SJSA1 (cell line): ENCODE results near the gene CLBA1. TPM values are rescaled to one million over a fixed set of nuclear protein-coding genes. Genes with fewer than 3 reads are reported as not detected.
A peak's percentile ranks its signal among the peaks of the same experiment; 100 is the strongest.

ENCODE experiments used
- DNase-seq, 2 experiments: peaks; one replicate each; pipeline ENCODE4 v3.0.0-alpha.2; 2015 to 2020; ENCODE audit warnings: low spot score in 2 of 2, low read depth in 1 of 2
- H3K27ac ChIP-seq: fragments of 250-450 bp; sonication (Bioruptor Pico); 2 replicates; pipeline ENCODE4 v1.5.1; 2020; ENCODE audit warnings: mild to moderate bottlenecking, moderate library complexity
- H3K27me3 ChIP-seq: fragments of 250-450 bp; sonication (Bioruptor Pico); replicated peaks from 2 replicates; pipeline ENCODE4 v1.5.1; 2020; ENCODE audit warnings: mild to moderate bottlenecking, moderate library complexity
- H3K36me3 ChIP-seq: fragments of 250-450 bp; sonication (Bioruptor Pico); 2 replicates; pipeline ENCODE4 v1.5.1; 2020; ENCODE audit warnings: mild to moderate bottlenecking
- H3K4me1 ChIP-seq: fragments of 250-450 bp; sonication (Bioruptor Pico); replicated peaks from 2 replicates; pipeline ENCODE4 v1.6.1; 2021; ENCODE audit warnings: mild to moderate bottlenecking
- H3K4me3 ChIP-seq: fragments of 250-450 bp; sonication (Bioruptor Pico); 2 replicates; pipeline ENCODE4 v1.5.1; 2020; ENCODE audit warnings: mild to moderate bottlenecking
- H3K9me3 ChIP-seq: fragments of 250-450 bp; sonication (Bioruptor Pico); replicated peaks from 2 replicates; pipeline ENCODE4 v1.5.1; 2020; ENCODE audit warnings: mild to moderate bottlenecking
- total RNA-seq: library from RNA; depleted of rRNA; stranded (reverse); fragments of >200 nt; shearing (Covaris generic); gene quantifications from 2 replicates; pipeline ENCODE4 v1.2.3, GENCODE V29; 2014

Gene CLBA1
- total RNA-seq, 1 experiment from 2014 or later: 3.6 TPM

- H3K4me1 ChIP-seq: peaks cover 9% of the 10 kb centered on the region
- no peaks in the 10 kb centered on the region for H3K9me3 ChIP-seq
- no peaks in the 10 kb centered on the region for H3K36me3 ChIP-seq
- no peaks in the 10 kb centered on the region for H3K27me3 ChIP-seq
- H3K4me3 ChIP-seq: peak overlapping the region; percentile 50; the same call in 1 of the 2 replicates
- H3K27ac ChIP-seq: no peak overlapping the region
- no peak for DNase-seq
These were observed 1.0 kb downstream of the CLBA1 start for GRCh38 chr14:104986487-104987164.

- no peaks in the 10 kb centered on the region for H3K27me3 ChIP-seq
- no peak for DNase-seq
- no peak overlapping the region for H3K4me3 ChIP-seq
- H3K36me3 ChIP-seq: no peaks in the 10 kb centered on the region; the same call in 1 of the 2 replicates
- peaks cover 9% of the 10 kb centered on the region for H3K4me1 ChIP-seq
- H3K27ac ChIP-seq: no peak overlapping the region
- no peaks in the 10 kb centered on the region for H3K9me3 ChIP-seq
These were observed 3.8 kb downstream of the CLBA1 start for GRCh38 chr14:104989236-104989950.

GRCh38 chr14:104989951-104990303 is 4.3 kb downstream of the CLBA1 start:
- H3K27ac ChIP-seq: no peak overlapping the region
- peaks cover 9% of the 10 kb centered on the region for H3K4me1 ChIP-seq
- H3K4me3 ChIP-seq: no peak overlapping the region
- no peaks in the 10 kb centered on the region for H3K9me3 ChIP-seq
- H3K27me3 ChIP-seq: no peaks in the 10 kb centered on the region
- no peak for DNase-seq
- no peaks in the 10 kb centered on the region; the same call in 1 of the 2 replicates for H3K36me3 ChIP-seq

- DNase-seq: no peak
- H3K4me3 ChIP-seq: no peak overlapping the region
- H3K36me3 ChIP-seq: peaks cover 4% of the 10 kb centered on the region
- H3K9me3 ChIP-seq: no peaks in the 10 kb centered on the region
- no peaks in the 10 kb centered on the region for H3K4me1 ChIP-seq
- H3K27ac ChIP-seq: no peak overlapping the region
- H3K27me3 ChIP-seq: no peaks in the 10 kb centered on the region
These were observed 6.3 kb downstream of the CLBA1 start for GRCh38 chr14:104991896-104992230.

GRCh38 chr14:104992501-104992900 is 6.9 kb downstream of the CLBA1 start:
- H3K27ac ChIP-seq: no peak overlapping the region
- no peak overlapping the region for H3K4me3 ChIP-seq
- no peaks in the 10 kb centered on the region for H3K4me1 ChIP-seq
- no peak for DNase-seq
- peaks cover 4% of the 10 kb centered on the region for H3K36me3 ChIP-seq
- no peaks in the 10 kb centered on the region for H3K27me3 ChIP-seq
- H3K9me3 ChIP-seq: no peaks in the 10 kb centered on the region

- Histone ChIP-seq H3K4me1 (no peaks in the 10 kb centered on the region), H3K36me3 (peaks cover 4% of the 10 kb centered on the region), H3K27ac (no peak overlapping the region), H3K27me3 (no peaks in the 10 kb centered on the region), H3K9me3 (no peaks in the 10 kb centered on the region), H3K4me3 (no peak overlapping the region)
- DNase-seq: no peak
These were observed 7.7 kb downstream of the CLBA1 start for GRCh38 chr14:104993306-104993705.

- Histone ChIP-seq H3K4me1 (no peaks in the 10 kb centered on the region), H3K27me3 (no peaks in the 10 kb centered on the region), H3K36me3 (peaks cover 8% of the 10 kb centered on the region), H3K4me3 (no peak overlapping the region), H3K9me3 (no peaks in the 10 kb centered on the region), H3K27ac (no peak overlapping the region)
- DNase-seq: no peak
These were observed 8.4 kb downstream of the CLBA1 start for GRCh38 chr14:104993808-104994591.

- no peak for DNase-seq
- Histone ChIP-seq H3K4me3 (no peak overlapping the region), H3K36me3 (peaks cover 10% of the 10 kb centered on the region), H3K4me1 (no peaks in the 10 kb centered on the region), H3K27me3 (no peaks in the 10 kb centered on the region), H3K27ac (no peak overlapping the region), H3K9me3 (no peaks in the 10 kb centered on the region)
These were observed 9.4 kb downstream of the CLBA1 start for GRCh38 chr14:104994978-104995377.

- Histone ChIP-seq H3K27me3 (no peaks in the 10 kb centered on the region), H3K9me3 (no peaks in the 10 kb centered on the region), H3K27ac (no peak overlapping the region), H3K4me3 (no peak overlapping the region), H3K36me3 (peaks cover 10% of the 10 kb centered on the region), H3K4me1 (no peaks in the 10 kb centered on the region)
- DNase-seq: no peak
These were observed 10.4 kb downstream of the CLBA1 start for GRCh38 chr14:104996032-104996431.

GRCh38 chr14:104996483-104996882 is 10.9 kb downstream of the CLBA1 start:
- DNase-seq: no peak
- no peaks in the 10 kb centered on the region for H3K4me1 ChIP-seq
- H3K9me3 ChIP-seq: no peaks in the 10 kb centered on the region
- no peak overlapping the region for H3K4me3 ChIP-seq
- peaks cover 10% of the 10 kb centered on the region for H3K36me3 ChIP-seq
- no peaks in the 10 kb centered on the region for H3K27me3 ChIP-seq
- no peak overlapping the region for H3K27ac ChIP-seq

- Histone ChIP-seq H3K9me3 (no peaks in the 10 kb centered on the region), H3K27ac (no peak overlapping the region), H3K36me3 (peaks cover 10% of the 10 kb centered on the region), H3K4me3 (no peak overlapping the region), H3K4me1 (no peaks in the 10 kb centered on the region), H3K27me3 (no peaks in the 10 kb centered on the region)
- DNase-seq: no peak
These were observed 13.2 kb downstream of the CLBA1 start for GRCh38 chr14:104998801-104999200.

GRCh38 chr14:104999361-104999760 is 13.8 kb downstream of the CLBA1 start:
- Histone ChIP-seq H3K4me1 (no peaks in the 10 kb centered on the region), H3K4me3 (no peak overlapping the region), H3K9me3 (no peaks in the 10 kb centered on the region), H3K36me3 (peaks cover 10% of the 10 kb centered on the region), H3K27me3 (no peaks in the 10 kb centered on the region), H3K27ac (no peak overlapping the region)
- DNase-seq: no peak

- H3K36me3 ChIP-seq: peaks cover 48% of the 10 kb centered on the region
These were observed 19.8 kb downstream of the CLBA1 start for GRCh38 chr14:105005329-105005928.

More at GRCh38 chr14:105005329-105005928, 19.8 kb downstream of the CLBA1 start:
- H3K9me3 ChIP-seq: no peaks in the 10 kb centered on the region
- no peaks in the 10 kb centered on the region for H3K27me3 ChIP-seq
- DNase-seq: no peak
- H3K4me3 ChIP-seq: no peak overlapping the region
- H3K27ac ChIP-seq: no peak overlapping the region
- H3K4me1 ChIP-seq: no peaks in the 10 kb centered on the region
